ENCODE measurements around the gene BRSK2.

DNA sequence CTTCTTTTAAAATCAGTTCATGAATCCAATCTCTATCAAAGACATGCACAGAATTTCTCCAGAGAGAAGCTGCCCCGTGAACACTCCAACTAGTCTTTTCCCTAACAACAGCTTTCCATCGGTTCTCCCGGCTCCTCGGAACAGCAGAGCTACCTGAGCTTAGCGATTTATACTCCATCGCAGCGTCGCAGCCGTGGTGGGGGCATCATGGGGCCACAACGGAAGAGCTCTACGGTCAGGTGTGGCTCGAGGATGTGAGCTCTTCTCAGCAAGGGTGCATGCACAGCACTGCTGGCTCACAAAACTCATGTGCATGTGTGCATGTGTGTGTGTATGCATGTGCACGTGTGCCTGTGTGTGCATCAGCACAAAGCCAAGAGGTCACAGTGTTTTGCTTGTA is 108.5 kb downstream of the BRSK2 start:
- TF ChIP-seq, protein P1, sequence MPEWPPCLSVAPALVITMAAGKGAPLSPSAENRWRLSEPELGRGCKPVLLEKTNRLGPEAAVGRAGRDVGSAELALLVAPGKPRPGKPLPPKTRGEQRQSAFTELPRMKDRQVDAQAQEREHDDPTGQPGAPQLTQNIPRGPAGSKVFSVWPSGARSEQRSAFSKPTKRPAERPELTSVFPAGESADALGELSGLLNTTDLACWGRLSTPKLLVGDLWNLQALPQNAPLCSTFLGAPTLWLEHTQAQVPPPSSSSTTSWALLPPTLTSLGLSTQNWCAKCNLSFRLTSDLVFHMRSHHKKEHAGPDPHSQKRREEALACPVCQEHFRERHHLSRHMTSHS (tag by site-specific recombination; IDR thresholded peaks at IDR 0.05), result no peak
- TF ChIP-seq ZNF529 (tag by site-specific recombination; IDR thresholded peaks at IDR 0.05; ENCODE audit: insufficient replicate concordance) (no peak), YY1 (tag by site-specific recombination; IDR thresholded peaks at IDR 0.05) (no peak)

Data from HEK293 (cell line).